Measurements from ENCODE around the gene GLIS2.

The GLIS2 gene

GRCh38 chr16:4324492-4325252, 8.8 kb downstream of the GLIS2 start:
- no peak for TF ChIP-seq TAF1 (IDR thresholded peaks at IDR 0.05; ENCODE audit: borderline replicate concordance, insufficient read depth, low read length)
- no peak for TF ChIP-seq SIN3A (IDR thresholded peaks at IDR 0.05; ENCODE audit: borderline replicate concordance, insufficient read depth, low read length)
- TF ChIP-seq REST (IDR thresholded peaks at IDR 0.05; ENCODE audit: insufficient read depth in 1 of 2, low read depth in 2 of 2, low read length in 2 of 2) = no peak
- no peak for TF ChIP-seq FOXP2 (optimal IDR thresholded peaks at IDR 0.05; ENCODE audit: borderline replicate concordance, extremely low read depth, extremely low read length, insufficient read depth)
- TF ChIP-seq POLR2AphosphoS5 (IDR thresholded peaks at IDR 0.05; ENCODE audit: low read depth, low read length) = no peak

- TF ChIP-seq REST (IDR thresholded peaks at IDR 0.05; ENCODE audit: insufficient read depth in 1 of 2, low read depth in 2 of 2, low read length in 2 of 2) = no peak
- TF ChIP-seq POLR2AphosphoS5 (IDR thresholded peaks at IDR 0.05; ENCODE audit: low read depth, low read length) = no peak
- TF ChIP-seq FOXP2 (optimal IDR thresholded peaks at IDR 0.05; ENCODE audit: borderline replicate concordance, extremely low read depth, extremely low read length, insufficient read depth) = no peak
- no peak for TF ChIP-seq TAF1 (IDR thresholded peaks at IDR 0.05; ENCODE audit: borderline replicate concordance, insufficient read depth, low read length)
- TF ChIP-seq SIN3A (IDR thresholded peaks at IDR 0.05; ENCODE audit: borderline replicate concordance, insufficient read depth, low read length) = no peak
Observed at GRCh38 chr16:4325253-4325758, 9.4 kb downstream of the GLIS2 start.

- TF ChIP-seq REST (IDR thresholded peaks at IDR 0.05; ENCODE audit: insufficient read depth in 1 of 2, low read depth in 2 of 2, low read length in 2 of 2) (no peak), FOXP2 (optimal IDR thresholded peaks at IDR 0.05; ENCODE audit: borderline replicate concordance, extremely low read depth, extremely low read length, insufficient read depth) (no peak), TAF1 (IDR thresholded peaks at IDR 0.05; ENCODE audit: borderline replicate concordance, insufficient read depth, low read length) (no peak), SIN3A (IDR thresholded peaks at IDR 0.05; ENCODE audit: borderline replicate concordance, insufficient read depth, low read length) (no peak), POLR2AphosphoS5 (IDR thresholded peaks at IDR 0.05; ENCODE audit: low read depth, low read length) (no peak)
Observed at GRCh38 chr16:4327386-4328045, 11.6 kb downstream of the GLIS2 start.

- TF ChIP-seq SIN3A (IDR thresholded peaks at IDR 0.05; ENCODE audit: borderline replicate concordance, insufficient read depth, low read length) (no peak), TAF1 (IDR thresholded peaks at IDR 0.05; ENCODE audit: borderline replicate concordance, insufficient read depth, low read length) (no peak), REST (IDR thresholded peaks at IDR 0.05; ENCODE audit: insufficient read depth in 1 of 2, low read depth in 2 of 2, low read length in 2 of 2) (no peak), FOXP2 (optimal IDR thresholded peaks at IDR 0.05; ENCODE audit: borderline replicate concordance, extremely low read depth, extremely low read length, insufficient read depth) (peak; percentile 9), POLR2AphosphoS5 (IDR thresholded peaks at IDR 0.05; ENCODE audit: low read depth, low read length) (no peak)
Observed at GRCh38 chr16:4328046-4328781, 12.3 kb downstream of the GLIS2 start.
